ENCODE results near the gene TRIM58.

- TF ChIP-seq, protein P1, sequence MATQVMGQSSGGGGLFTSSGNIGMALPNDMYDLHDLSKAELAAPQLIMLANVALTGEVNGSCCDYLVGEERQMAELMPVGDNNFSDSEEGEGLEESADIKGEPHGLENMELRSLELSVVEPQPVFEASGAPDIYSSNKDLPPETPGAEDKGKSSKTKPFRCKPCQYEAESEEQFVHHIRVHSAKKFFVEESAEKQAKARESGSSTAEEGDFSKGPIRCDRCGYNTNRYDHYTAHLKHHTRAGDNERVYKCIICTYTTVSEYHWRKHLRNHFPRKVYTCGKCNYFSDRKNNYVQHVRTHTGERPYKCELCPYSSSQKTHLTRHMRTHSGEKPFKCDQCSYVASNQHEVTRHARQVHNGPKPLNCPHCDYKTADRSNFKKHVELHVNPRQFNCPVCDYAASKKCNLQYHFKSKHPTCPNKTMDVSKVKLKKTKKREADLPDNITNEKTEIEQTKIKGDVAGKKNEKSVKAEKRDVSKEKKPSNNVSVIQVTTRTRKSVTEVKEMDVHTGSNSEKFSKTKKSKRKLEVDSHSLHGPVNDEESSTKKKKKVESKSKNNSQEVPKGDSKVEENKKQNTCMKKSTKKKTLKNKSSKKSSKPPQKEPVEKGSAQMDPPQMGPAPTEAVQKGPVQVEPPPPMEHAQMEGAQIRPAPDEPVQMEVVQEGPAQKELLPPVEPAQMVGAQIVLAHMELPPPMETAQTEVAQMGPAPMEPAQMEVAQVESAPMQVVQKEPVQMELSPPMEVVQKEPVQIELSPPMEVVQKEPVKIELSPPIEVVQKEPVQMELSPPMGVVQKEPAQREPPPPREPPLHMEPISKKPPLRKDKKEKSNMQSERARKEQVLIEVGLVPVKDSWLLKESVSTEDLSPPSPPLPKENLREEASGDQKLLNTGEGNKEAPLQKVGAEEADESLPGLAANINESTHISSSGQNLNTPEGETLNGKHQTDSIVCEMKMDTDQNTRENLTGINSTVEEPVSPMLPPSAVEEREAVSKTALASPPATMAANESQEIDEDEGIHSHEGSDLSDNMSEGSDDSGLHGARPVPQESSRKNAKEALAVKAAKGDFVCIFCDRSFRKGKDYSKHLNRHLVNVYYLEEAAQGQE (IDR thresholded peaks at IDR 0.05; ENCODE audit: insufficient read depth in 1 of 2, low read depth in 2 of 2, low read length in 2 of 2) = no peak
- no peak for TF ChIP-seq POLR2AphosphoS5 (IDR thresholded peaks at IDR 0.05; ENCODE audit: low read depth, low read length)
Measured at GRCh38 chr1:247895976-247896375, 39.0 kb downstream of the TRIM58 start.

All from PFSK-1 (cell line).